HepG2 (cell line): Measurements from ENCODE around the gene MYLK. TPM values are rescaled to one million over a fixed set of nuclear protein-coding genes. Genes with fewer than 3 reads are reported as not detected.

Source experiments
- ATAC-seq: fragments of 200-7000 bp; cut with Tn5 transposase; 3 replicates; pipeline ENCODE4 v1.9.1; 2020; ENCODE audit warnings: mild to moderate bottlenecking, moderate library complexity
- BruUV-seq: library from RNA; stranded (reverse); fragments of 400-500 nt; replicated peaks from 2 replicates; lab custom pipeline; 2021; lab: Mats Ljungman, UMichigan
- CTCF ChIA-PET: fragments of 300-600 bp; formaldehyde crosslinking; extraction: SDS; loops from one replicate; lab custom pipeline; 2021; ENCODE audit warnings: low total read pairs, inconsistent platforms, low intra/inter-chr PET ratio; lab: Yijun Ruan, JAX
- POLR2A ChIA-PET: fragments of 350-600 bp; sonication (Branson Sonifier 250); formaldehyde crosslinking; loops from one replicate; lab custom pipeline; 2020; ENCODE audit warnings: antibody characterized with exemption, inconsistent platforms; lab: Yijun Ruan, JAX
- DNase-seq: peaks from one replicate; pipeline ENCODE4 v3.0.0-alpha.2; 2015; ENCODE audit warnings: low spot score
- FAIRE-seq: peaks from 3 replicates; lab custom pipeline; 2011; peaks lifted over from hg19 to GRCh38; lab: Jason Lieb, UNC
- H2AFZ ChIP-seq: one replicate; pipeline ENCODE4 v1.6.1; 2011; ENCODE audit warnings: low read length, inconsistent platforms
- H3K27ac ChIP-seq: fragments of 300-600 bp; 3 replicates; pipeline ENCODE4 v1.8.0; 2011; ENCODE audit warnings: mixed run types, mild to moderate bottlenecking, mixed read lengths, low read length, inconsistent platforms; ENCODE audit not compliant: insufficient read depth; ENCODE audit errors: extremely low read length
- H3K27me3 ChIP-seq, 2 experiments: fragments of 200-600 bp in 1 of 2; 2 replicates in 1 of 2; 3 replicates in 1 of 2; pipeline versions ENCODE4 v1.6.0 to v1.8.0; 2011; ENCODE audit warnings: low read length in 2 of 2, mild to moderate bottlenecking in 2 of 2, moderate library complexity in 2 of 2, inconsistent platforms in 1 of 2; ENCODE audit not compliant: insufficient read depth in 2 of 2, control insufficient read depth in 1 of 2
- H3K36me3 ChIP-seq, 2 experiments: fragments of 200-600 bp in 1 of 2; replicated peaks in 1 of 2; 2 replicates in 1 of 2; 3 replicates in 1 of 2; pipeline versions ENCODE4 v1.5.1 to v1.8.0; 2011; ENCODE audit warnings: low read length in 2 of 2, inconsistent platforms in 1 of 2; ENCODE audit not compliant: insufficient read depth in 2 of 2, control insufficient read depth in 1 of 2
- H3K4me1 ChIP-seq: 2 replicates; pipeline ENCODE4 v1.5.1; 2012; ENCODE audit warnings: low read length, inconsistent platforms; ENCODE audit not compliant: insufficient read depth
- H3K4me2 ChIP-seq: 2 replicates; pipeline ENCODE4 v1.6.0; 2011; ENCODE audit warnings: low read depth, low read length, inconsistent platforms
- H3K4me3 ChIP-seq, 3 experiments: fragments of 200-600 bp in 1 of 3; sonication (generic), shearing (Covaris generic) in 1 of 3; replicated peaks in 1 of 3; 2 replicates each; pipeline ENCODE4 v1.5.1; 2011 to 2016; ENCODE audit warnings: low read length in 3 of 3, inconsistent platforms in 2 of 3, low read depth in 2 of 3, mild to moderate bottlenecking in 2 of 3, control low read depth in 1 of 3, mixed read lengths in 1 of 3; ENCODE audit not compliant: insufficient read depth in 1 of 3
- H3K79me2 ChIP-seq: one replicate; pipeline ENCODE4 v1.6.1; 2011; ENCODE audit warnings: low read length, inconsistent platforms; ENCODE audit not compliant: insufficient read depth
- H3K9ac ChIP-seq: 2 replicates; pipeline ENCODE4 v1.6.0; 2011; ENCODE audit warnings: mild to moderate bottlenecking, low read depth, low read length, inconsistent platforms; ENCODE audit not compliant: insufficient read depth
- H3K9me3 ChIP-seq: 2 replicates; pipeline ENCODE4 v1.5.1; 2012; ENCODE audit warnings: mild to moderate bottlenecking, low read length
- H4K20me1 ChIP-seq: 2 replicates; pipeline ENCODE4 v1.6.0; 2011; ENCODE audit warnings: inconsistent platforms, mild to moderate bottlenecking, low read length, moderate library complexity; ENCODE audit not compliant: insufficient read depth
- GABPB1 ChIP-seq: IDR thresholded peaks from 2 replicates; pipeline ENCODE4 v1.6.1; 2016; ENCODE audit warnings: mild to moderate bottlenecking, missing genetic modification reagents, moderate library complexity, missing compliant biosample characterization
- PATZ1 ChIP-seq: sonication (generic); formaldehyde crosslinking; IDR thresholded peaks from 2 replicates; pipeline ENCODE4 v1.4.0; 2020; ENCODE audit warnings: missing genetic modification reagents
- ZNF431 ChIP-seq: sonication (generic); formaldehyde crosslinking; IDR thresholded peaks from 2 replicates; pipeline ENCODE4 v1.9.0; 2022; ENCODE audit warnings: missing genetic modification reagents, low read depth, mild to moderate bottlenecking, borderline replicate concordance
- ZNF446 ChIP-seq: sonication (generic); formaldehyde crosslinking; IDR thresholded peaks from 2 replicates; pipeline ENCODE4 v1.5.0; 2020; ENCODE audit warnings: mild to moderate bottlenecking, missing genetic modification reagents
- WGBS: methylation state at CpG from one replicate; pipeline ENCODE4 v1.1.6; 2017; ENCODE audit warnings: low lambda C conversion rate; 5-methylcytosine and 5-hydroxymethylcytosine counted together
- in situ Hi-C: cut with HindIII; loops from 2 replicates; pipeline ENCODE4 v1.10.0; 2017; ENCODE audit warnings: low pct_unique_long_range_greater_than_20kb; ENCODE audit not compliant: extremely low pct_ligation_motif_present
- intact Hi-C: fragments of 100-400 bp; cut with micrococcal nuclease; formaldehyde crosslinking; loops from one replicate; pipeline ENCODE4 v1.10.0; 2022; ENCODE audit not compliant: unreplicated experiment
- polyA plus RNA-seq, 8 experiments: library from polyadenylated mRNA; depleted of rRNA in 3 of 8; stranded (reverse) in 7 of 8; unstranded in 1 of 8; fragments of >200 nt; fragmentation: Illumina TruSeq in 4 of 8; extraction: Trizol in 4 of 8; gene quantifications; 2 replicates each; pipeline versions ENCODE4 v1.2.1 to v1.2.3, GENCODE V29; 2011 to 2016; ENCODE audit warnings: low read depth in 4 of 8, missing spikeins in 1 of 8, mixed read lengths in 1 of 8; ENCODE audit not compliant: insufficient read depth in 1 of 8
- total RNA-seq, 5 experiments: library from RNA; depleted of rRNA; stranded (reverse); fragments of >200 nt; fragmentation: Illumina TruSeq; extraction: Trizol; gene quantifications; 2 replicates each; pipeline ENCODE4 v1.2.3, GENCODE V29; 2016; ENCODE audit warnings: low read depth in 1 of 5

MYLK gene
- total and polyA plus RNA-seq, 2 of the 13 experiments (the other 11 are each of a cell fraction or from before 2014, with no cell fraction given) = 10.6 to 34.9 TPM

DNA sequence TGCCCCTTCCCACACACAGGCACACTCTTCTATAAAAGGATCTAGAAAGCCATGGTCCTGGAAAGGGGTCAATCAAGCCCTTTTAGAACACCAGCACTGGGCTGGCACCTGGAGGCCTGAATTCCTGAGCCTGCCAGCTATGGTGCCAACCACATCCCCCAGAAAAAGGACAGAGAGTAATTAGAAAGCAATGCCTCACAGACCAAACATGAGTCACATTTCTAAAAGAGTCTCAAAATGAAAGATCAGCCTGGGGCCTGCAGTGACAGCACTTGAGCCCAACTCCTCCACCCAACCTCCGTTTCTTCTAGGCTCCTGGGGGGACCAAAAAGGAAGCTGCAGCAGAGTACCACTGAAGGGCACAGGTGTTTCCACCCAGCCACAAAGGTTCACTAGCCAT, 14.1 kb downstream of the MYLK start:
- Histone ChIP-seq H3K27me3 (no peaks in the 10 kb centered on the region; a peak in 2 of 5 replicates), H3K4me2 (no peak overlapping the region), H4K20me1 (no peaks in the 10 kb centered on the region), H3K27ac (no peak overlapping the region), H3K9me3 (no peaks in the 10 kb centered on the region), H3K4me1 (no peaks in the 10 kb centered on the region), H3K9ac (no peak overlapping the region), H2AFZ (no peak overlapping the region), H3K4me3 (no peak overlapping the region), H3K79me2 (no peaks in the 10 kb centered on the region), H3K36me3 (no peaks in the 10 kb centered on the region)
- no peak for ATAC-seq
- no peak for DNase-seq
- WGBS = 60% methylated on average over 1 of the region's 1 CpG
- BruUV-seq = no TSS peak
- FAIRE-seq = no peak
- intact Hi-C loops = no loop called here
- no peak for TF ChIP-seq ZNF446 (CRISPR knock-in tag)
- no peak for TF ChIP-seq ZNF431 (CRISPR knock-in tag)
- TF ChIP-seq GABPB1 (CRISPR knock-in tag) = no peak
- in situ Hi-C loops = no loop called here
- ChIA-PET CTCF (no interaction called here), POLR2A (no interaction called here)

DNA sequence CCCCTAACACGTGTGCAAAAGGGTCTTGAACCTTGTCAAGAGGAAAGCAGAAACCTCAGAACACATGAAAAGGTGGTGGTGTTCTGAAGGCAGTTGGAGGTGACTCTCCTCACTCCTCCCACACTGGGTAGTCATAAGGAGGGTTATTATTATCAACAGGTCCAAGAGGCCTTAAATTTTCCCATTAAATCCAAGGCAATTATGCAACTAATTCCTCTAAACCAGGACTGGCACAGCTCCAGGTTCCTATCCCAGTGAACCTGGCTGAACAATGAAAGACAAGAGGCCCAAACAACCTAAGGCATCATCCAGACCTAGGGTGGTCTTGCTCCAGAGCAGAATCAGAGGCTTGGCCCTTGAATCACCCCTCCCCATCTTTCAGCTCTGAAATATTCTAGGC, 15.0 kb downstream of the MYLK start:
- no peaks in the 10 kb centered on the region; a peak in 2 of 5 replicates for H3K27me3 ChIP-seq
- H3K36me3 ChIP-seq = no peaks in the 10 kb centered on the region
- H3K9ac ChIP-seq = no peak overlapping the region
- H3K27ac ChIP-seq = no peak overlapping the region
- ChIA-PET CTCF (no interaction called here), POLR2A (no interaction called here)
- TF ChIP-seq PATZ1 (CRISPR knock-in tag) = no peak
- intact Hi-C loops = no loop called here
- FAIRE-seq (no peak), ATAC-seq (no peak), DNase-seq (no peak)
- H3K4me3 ChIP-seq = no peak overlapping the region
- no TSS peak for BruUV-seq
- H3K4me2 ChIP-seq = no peak overlapping the region
- in situ Hi-C loops = no loop called here
- H2AFZ ChIP-seq = no peak overlapping the region
- no peaks in the 10 kb centered on the region for H3K4me1 ChIP-seq
- whole genome bisulfite sequencing = 17% methylated on average over 1 of the region's 1 CpG
- H3K79me2 ChIP-seq = no peaks in the 10 kb centered on the region
- H3K9me3 ChIP-seq = no peaks in the 10 kb centered on the region
- H4K20me1 ChIP-seq = no peaks in the 10 kb centered on the region
